HepG2 (cell line): ENCODE data around the gene RNH1. TPM values are rescaled to one million over a fixed set of nuclear protein-coding genes. Genes with fewer than 3 reads are reported as not detected.

ENCODE experiments used
- FOXC1 ChIP-seq: sonication (generic); formaldehyde crosslinking; IDR thresholded peaks from 2 replicates; pipeline ENCODE4 v1.8.0; 2022; ENCODE audit warnings: mild to moderate bottlenecking, missing genetic modification reagents, borderline replicate concordance
- FOXO1 ChIP-seq: sonication (generic); formaldehyde crosslinking; IDR thresholded peaks from 2 replicates; pipeline ENCODE4 v1.4.0; 2020; ENCODE audit warnings: missing genetic modification reagents
- GFI1 ChIP-seq: sonication (generic); formaldehyde crosslinking; IDR thresholded peaks from 2 replicates; pipeline ENCODE4 v1.5.0; 2020; ENCODE audit warnings: missing genetic modification reagents, mild to moderate bottlenecking, borderline replicate concordance
- HOMEZ ChIP-seq: IDR thresholded peaks from 2 replicates; pipeline ENCODE4 v1.6.1; 2016; ENCODE audit warnings: low read depth
- KDM6A ChIP-seq: IDR thresholded peaks from 2 replicates; pipeline ENCODE4 v1.6.1; 2016; ENCODE audit warnings: low read depth
- MATR3 ChIP-seq: sonication (generic); formaldehyde crosslinking; IDR thresholded peaks from 2 replicates; pipeline ENCODE4 v1.4.0; 2020; ENCODE audit warnings: missing genetic modification reagents
- MEIS1 ChIP-seq: sonication (generic); formaldehyde crosslinking; IDR thresholded peaks from 2 replicates; pipeline ENCODE4 v1.9.0; 2021; ENCODE audit warnings: mild to moderate bottlenecking, missing genetic modification reagents, moderate library complexity, borderline replicate concordance
- NCOR1 ChIP-seq: fragments of 200-600 bp; sonication (generic); IDR thresholded peaks from 2 replicates; pipeline ENCODE4 v1.7.0; 2017; ENCODE audit warnings: antibody characterized with exemption, low read length, borderline replicate concordance
- RXRB ChIP-seq: IDR thresholded peaks from 2 replicates; pipeline ENCODE4 v1.6.1; 2016; ENCODE audit warnings: borderline replicate concordance, missing genetic modification reagents, missing compliant biosample characterization
- SAP130 ChIP-seq: IDR thresholded peaks from 2 replicates; pipeline ENCODE4 v1.6.1; 2016; ENCODE audit warnings: low read depth
- SETDB1 ChIP-seq: sonication (generic); formaldehyde crosslinking; IDR thresholded peaks from 2 replicates; pipeline ENCODE4 v1.5.1; 2020; ENCODE audit warnings: missing genetic modification reagents, mild to moderate bottlenecking, borderline replicate concordance
- SNAPC2 ChIP-seq: sonication (generic); formaldehyde crosslinking; IDR thresholded peaks from 2 replicates; pipeline ENCODE4 v1.8.1; 2022; ENCODE audit warnings: mild to moderate bottlenecking, missing genetic modification reagents
- TEF ChIP-seq: sonication (generic); formaldehyde crosslinking; IDR thresholded peaks from 2 replicates; pipeline ENCODE4 v1.5.0; 2020; ENCODE audit warnings: missing genetic modification reagents
- ZC3H13 ChIP-seq: sonication (generic); formaldehyde crosslinking; IDR thresholded peaks from 2 replicates; pipeline ENCODE4 v1.8.1; 2023; ENCODE audit warnings: mild to moderate bottlenecking, missing genetic modification reagents, moderate library complexity
- ZFP37 ChIP-seq: sonication (generic); formaldehyde crosslinking; IDR thresholded peaks from 2 replicates; pipeline ENCODE4 v1.4.0; 2020; ENCODE audit warnings: missing genetic modification reagents, borderline replicate concordance
- ZFY ChIP-seq: sonication (generic); formaldehyde crosslinking; IDR thresholded peaks from 2 replicates; pipeline ENCODE4 v1.4.0; 2020; ENCODE audit warnings: missing genetic modification reagents
- ZNF260 ChIP-seq: sonication (generic); formaldehyde crosslinking; IDR thresholded peaks from 2 replicates; pipeline ENCODE4 v1.4.0; 2020; ENCODE audit warnings: missing genetic modification reagents, low read depth, mild to moderate bottlenecking, borderline replicate concordance
- ZNF564 ChIP-seq: sonication (generic); formaldehyde crosslinking; IDR thresholded peaks from 2 replicates; pipeline ENCODE4 v1.8.1; 2023; ENCODE audit warnings: mild to moderate bottlenecking, missing genetic modification reagents
- ZNF577 ChIP-seq: sonication (generic); formaldehyde crosslinking; IDR thresholded peaks from 2 replicates; pipeline ENCODE4 v1.4.0; 2020; ENCODE audit warnings: mild to moderate bottlenecking, low read depth, missing genetic modification reagents, borderline replicate concordance
- ZNF687 ChIP-seq: sonication (generic); formaldehyde crosslinking; IDR thresholded peaks from 2 replicates; pipeline ENCODE4 v1.5.1; 2020; ENCODE audit warnings: mild to moderate bottlenecking, missing genetic modification reagents, moderate library complexity
- ZNF772 ChIP-seq: sonication (generic); formaldehyde crosslinking; IDR thresholded peaks from 2 replicates; pipeline ENCODE4 v1.5.0; 2020; ENCODE audit warnings: mild to moderate bottlenecking, missing genetic modification reagents
- ZSCAN5A ChIP-seq: sonication (generic); formaldehyde crosslinking; IDR thresholded peaks from 2 replicates; pipeline ENCODE4 v1.8.0; 2022; ENCODE audit warnings: mild to moderate bottlenecking, missing genetic modification reagents, borderline replicate concordance
- polyA plus RNA-seq, 8 experiments: library from polyadenylated mRNA; depleted of rRNA in 3 of 8; stranded (reverse) in 7 of 8; unstranded in 1 of 8; fragments of >200 nt; fragmentation: Illumina TruSeq in 4 of 8; extraction: Trizol in 4 of 8; gene quantifications; 2 replicates each; pipeline versions ENCODE4 v1.2.1 to v1.2.3, GENCODE V29; 2011 to 2016; ENCODE audit warnings: low read depth in 4 of 8, missing spikeins in 1 of 8, mixed read lengths in 1 of 8; ENCODE audit not compliant: insufficient read depth in 1 of 8
- total RNA-seq, 5 experiments: library from RNA; depleted of rRNA; stranded (reverse); fragments of >200 nt; fragmentation: Illumina TruSeq; extraction: Trizol; gene quantifications; 2 replicates each; pipeline ENCODE4 v1.2.3, GENCODE V29; 2016; ENCODE audit warnings: low read depth in 1 of 5

RNH1 gene
- total and polyA plus RNA-seq, 2 of the 13 experiments (the other 11 are each of a cell fraction or from before 2014, with no cell fraction given) = 36.0 to 74.1 TPM

GRCh38 chr11:445765-446588, 61.1 kb downstream of the RNH1 start (continued):
- TF ChIP-seq HOMEZ = no peak
- peak; percentile 14; the same call in 1 of the 2 replicates for TF ChIP-seq ZNF772 (CRISPR knock-in tag)
- 0 out of 2 replicates have a peak, but pooled peaks have one; percentile 50 for TF ChIP-seq ZNF564 (CRISPR knock-in tag)
- peak; percentile 52 for TF ChIP-seq SAP130
- peak; percentile 35; the same call in 1 of the 2 replicates for TF ChIP-seq GFI1
- TF ChIP-seq MEIS1 (CRISPR knock-in tag) = no peak
- no peak for TF ChIP-seq MATR3
- 0 out of 2 replicates have a peak, but pooled peaks have one; percentile 8 for TF ChIP-seq ZC3H13 (CRISPR knock-in tag)
- TF ChIP-seq RXRB = no peak; the same call in 1 of the 2 replicates
- no peak for TF ChIP-seq TEF (CRISPR knock-in tag)
- no peak for TF ChIP-seq ZSCAN5A
- no peak for TF ChIP-seq SNAPC2
- TF ChIP-seq FOXO1 (CRISPR knock-in tag) = 0 out of 2 replicates have a peak, but pooled peaks have one; percentile 13
- TF ChIP-seq ZNF577 (CRISPR knock-in tag) = no peak
- TF ChIP-seq ZFY (CRISPR knock-in tag) = peak; percentile 54
- peak; percentile 96 for TF ChIP-seq KDM6A (CRISPR knock-in tag)
- TF ChIP-seq NCOR1 = peak; percentile 73
- peak; percentile 73 for TF ChIP-seq ZNF687 (CRISPR knock-in tag)
- no peak for TF ChIP-seq ZFP37 (CRISPR knock-in tag)
- no peak for TF ChIP-seq ZNF260 (CRISPR knock-in tag)
- TF ChIP-seq FOXC1 (CRISPR knock-in tag) = peak; percentile 5; the same call in 1 of the 2 replicates
- no peak for TF ChIP-seq SETDB1
